Neural crest cell (in vitro differentiated cells): ENCODE results near the gene CSF1R. TPM values are rescaled to one million over a fixed set of nuclear protein-coding genes. Genes with fewer than 3 reads are reported as not detected.

Experiments
- DNase-seq: peaks from one replicate; pipeline ENCODE4 v3.0.0; 2021; ENCODE audit warnings: low read depth, mixed read lengths, low spot score
- H3K27ac Mint-ChIP-seq: one replicate; pipeline ENCODE4 v1.8.0; 2021; ENCODE audit warnings: mild to moderate bottlenecking, mixed read lengths; ENCODE audit not compliant: unreplicated experiment
- H3K27me3 Mint-ChIP-seq: 2 replicates; pipeline ENCODE4 v1.8.0; 2021; ENCODE audit warnings: low read depth, mild to moderate bottlenecking, mixed read lengths
- H3K36me3 Mint-ChIP-seq: 2 replicates; pipeline ENCODE4 v1.8.0; 2021; ENCODE audit warnings: low read depth, mild to moderate bottlenecking, mixed read lengths
- H3K4me1 Mint-ChIP-seq: 2 replicates; pipeline ENCODE4 v1.8.0; 2021; ENCODE audit warnings: mixed read lengths
- H3K4me3 Mint-ChIP-seq: one replicate; pipeline ENCODE4 v1.8.0; 2021; ENCODE audit warnings: mild to moderate bottlenecking, mixed read lengths
- H3K9me3 Mint-ChIP-seq: 2 replicates; pipeline ENCODE4 v1.8.0; 2021; ENCODE audit warnings: mixed read lengths
- total RNA-seq: library from RNA; stranded (reverse); gene quantifications from 2 replicates; pipeline ENCODE4 v1.2.1, GENCODE V29; 2021
- TF ChIP-seq, protein P1 (sequence below): fragments of 200-600 bp; sonication (generic); conservative IDR thresholded peaks from 2 replicates; pipeline ENCODE4 v1.5.0; 2021; ENCODE audit warnings: antibody characterized with exemption, mild to moderate bottlenecking

The CSF1R gene
- total RNA-seq, 1 donor from 2014 or later = not detected

DNA sequence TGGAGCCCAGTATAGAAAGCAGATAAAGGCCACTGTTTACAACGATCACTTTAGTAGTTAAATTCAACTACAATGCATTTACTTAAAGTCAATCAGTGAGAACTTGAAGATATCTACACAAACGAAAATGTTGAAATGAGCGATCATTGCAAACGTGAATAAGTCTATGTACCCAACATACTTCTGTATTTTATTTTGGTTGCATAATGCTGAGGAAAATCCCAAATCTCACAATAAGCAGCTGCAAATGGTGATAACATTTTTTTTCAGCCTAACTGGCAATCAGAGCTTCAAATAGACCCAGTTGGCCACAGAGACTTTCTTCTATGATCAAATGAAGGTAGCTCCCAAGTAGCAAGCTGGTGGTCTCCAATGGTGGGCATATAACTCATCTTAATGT, 37.2 kb upstream of the CSF1R start:
- Mint-ChIP-seq H3K27me3 (no peaks in the 10 kb centered on the region), H3K4me3 (no peak overlapping the region), H3K4me1 (no peaks in the 10 kb centered on the region), H3K27ac (no peak overlapping the region), H3K9me3 (no peaks in the 10 kb centered on the region), H3K36me3 (no peaks in the 10 kb centered on the region)
- TF ChIP-seq, protein P1, sequence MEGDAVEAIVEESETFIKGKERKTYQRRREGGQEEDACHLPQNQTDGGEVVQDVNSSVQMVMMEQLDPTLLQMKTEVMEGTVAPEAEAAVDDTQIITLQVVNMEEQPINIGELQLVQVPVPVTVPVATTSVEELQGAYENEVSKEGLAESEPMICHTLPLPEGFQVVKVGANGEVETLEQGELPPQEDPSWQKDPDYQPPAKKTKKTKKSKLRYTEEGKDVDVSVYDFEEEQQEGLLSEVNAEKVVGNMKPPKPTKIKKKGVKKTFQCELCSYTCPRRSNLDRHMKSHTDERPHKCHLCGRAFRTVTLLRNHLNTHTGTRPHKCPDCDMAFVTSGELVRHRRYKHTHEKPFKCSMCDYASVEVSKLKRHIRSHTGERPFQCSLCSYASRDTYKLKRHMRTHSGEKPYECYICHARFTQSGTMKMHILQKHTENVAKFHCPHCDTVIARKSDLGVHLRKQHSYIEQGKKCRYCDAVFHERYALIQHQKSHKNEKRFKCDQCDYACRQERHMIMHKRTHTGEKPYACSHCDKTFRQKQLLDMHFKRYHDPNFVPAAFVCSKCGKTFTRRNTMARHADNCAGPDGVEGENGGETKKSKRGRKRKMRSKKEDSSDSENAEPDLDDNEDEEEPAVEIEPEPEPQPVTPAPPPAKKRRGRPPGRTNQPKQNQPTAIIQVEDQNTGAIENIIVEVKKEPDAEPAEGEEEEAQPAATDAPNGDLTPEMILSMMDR = no peak
- DNase-seq = no peak

DNA sequence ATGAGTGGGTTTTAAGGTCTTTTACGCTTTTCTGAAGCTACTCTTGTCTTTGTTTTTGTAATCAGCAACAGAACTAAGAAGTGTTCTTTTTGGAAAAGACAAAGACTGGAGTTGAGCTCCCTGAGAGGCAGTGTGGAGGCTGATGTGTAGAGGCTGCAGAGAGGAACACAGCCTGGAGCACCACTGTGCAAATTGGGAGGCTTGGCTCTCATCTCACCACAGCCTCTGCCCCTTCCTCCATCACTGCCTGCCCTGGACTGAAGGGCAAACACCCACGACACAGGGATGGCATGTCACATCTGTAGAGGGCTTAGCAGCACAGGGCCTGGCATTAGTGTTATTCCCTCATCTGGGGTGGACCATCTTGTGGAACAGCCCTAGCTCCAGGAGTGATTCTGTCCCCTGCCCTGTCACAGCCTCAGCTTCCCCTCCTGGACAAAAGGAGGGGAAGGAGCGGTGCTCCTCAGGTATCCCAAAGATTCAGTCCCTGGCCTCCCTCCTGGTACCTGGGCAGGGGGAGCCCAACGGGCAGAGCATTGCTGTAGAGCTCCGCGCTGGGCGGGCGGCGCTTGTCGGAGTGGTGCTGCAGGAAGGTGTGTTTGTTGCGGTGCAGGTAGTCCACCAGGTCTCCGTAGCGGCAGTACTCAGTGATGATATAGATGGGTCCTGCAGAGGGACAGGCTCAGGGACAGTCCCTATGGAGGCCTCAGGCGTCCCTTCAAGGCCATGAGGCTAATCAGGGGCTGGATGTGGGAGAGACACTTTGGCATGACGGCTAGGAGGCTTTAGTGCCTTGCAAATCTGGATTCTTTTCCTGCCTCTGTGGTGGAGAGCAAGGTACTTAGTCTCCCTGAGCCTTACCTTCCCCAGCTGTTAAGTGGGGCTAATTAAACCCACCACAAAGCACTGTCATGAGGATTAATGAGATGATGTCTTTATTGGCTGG, 36.5 kb upstream of the CSF1R start:
- H3K27ac Mint-ChIP-seq = no peak overlapping the region
- H3K9me3 Mint-ChIP-seq = no peaks in the 10 kb centered on the region
- H3K27me3 Mint-ChIP-seq = no peaks in the 10 kb centered on the region
- no peaks in the 10 kb centered on the region for H3K36me3 Mint-ChIP-seq
- no peaks in the 10 kb centered on the region for H3K4me1 Mint-ChIP-seq
- no peak for DNase-seq
- TF ChIP-seq, protein P1 = no peak
- H3K4me3 Mint-ChIP-seq = no peak overlapping the region

DNA sequence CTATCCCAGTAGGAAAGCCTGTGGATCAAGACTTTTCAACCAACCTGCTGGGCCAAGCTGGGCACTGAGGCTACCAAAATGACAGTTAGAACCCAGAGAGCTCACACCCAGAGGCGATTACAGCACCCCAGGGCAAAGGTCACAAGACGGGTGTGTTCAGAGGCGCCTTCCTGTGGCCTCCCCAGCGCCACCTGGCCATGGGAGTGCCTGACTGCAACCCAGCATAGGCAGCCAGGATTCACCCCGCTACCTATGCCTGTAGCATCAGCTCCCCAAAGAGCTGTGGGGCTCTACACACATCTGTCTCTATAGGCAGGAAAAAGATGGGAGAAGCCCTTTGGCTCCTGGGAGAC, 35.8 kb upstream of the CSF1R start:
- no peak for DNase-seq
- Mint-ChIP-seq H3K36me3 (no peaks in the 10 kb centered on the region), H3K4me1 (no peaks in the 10 kb centered on the region), H3K27me3 (no peaks in the 10 kb centered on the region), H3K4me3 (no peak overlapping the region), H3K27ac (no peak overlapping the region), H3K9me3 (no peaks in the 10 kb centered on the region)
- TF ChIP-seq, protein P1 = no peak

- Mint-ChIP-seq H3K4me3 (no peak overlapping the region), H3K27ac (no peak overlapping the region), H3K4me1 (no peaks in the 10 kb centered on the region), H3K27me3 (no peaks in the 10 kb centered on the region), H3K9me3 (no peaks in the 10 kb centered on the region), H3K36me3 (no peaks in the 10 kb centered on the region)
- TF ChIP-seq, protein P1 = no peak
- DNase-seq = no peak
Observed at GRCh38 chr5:150121448-150122157, 35.2 kb upstream of the CSF1R start.

DNA sequence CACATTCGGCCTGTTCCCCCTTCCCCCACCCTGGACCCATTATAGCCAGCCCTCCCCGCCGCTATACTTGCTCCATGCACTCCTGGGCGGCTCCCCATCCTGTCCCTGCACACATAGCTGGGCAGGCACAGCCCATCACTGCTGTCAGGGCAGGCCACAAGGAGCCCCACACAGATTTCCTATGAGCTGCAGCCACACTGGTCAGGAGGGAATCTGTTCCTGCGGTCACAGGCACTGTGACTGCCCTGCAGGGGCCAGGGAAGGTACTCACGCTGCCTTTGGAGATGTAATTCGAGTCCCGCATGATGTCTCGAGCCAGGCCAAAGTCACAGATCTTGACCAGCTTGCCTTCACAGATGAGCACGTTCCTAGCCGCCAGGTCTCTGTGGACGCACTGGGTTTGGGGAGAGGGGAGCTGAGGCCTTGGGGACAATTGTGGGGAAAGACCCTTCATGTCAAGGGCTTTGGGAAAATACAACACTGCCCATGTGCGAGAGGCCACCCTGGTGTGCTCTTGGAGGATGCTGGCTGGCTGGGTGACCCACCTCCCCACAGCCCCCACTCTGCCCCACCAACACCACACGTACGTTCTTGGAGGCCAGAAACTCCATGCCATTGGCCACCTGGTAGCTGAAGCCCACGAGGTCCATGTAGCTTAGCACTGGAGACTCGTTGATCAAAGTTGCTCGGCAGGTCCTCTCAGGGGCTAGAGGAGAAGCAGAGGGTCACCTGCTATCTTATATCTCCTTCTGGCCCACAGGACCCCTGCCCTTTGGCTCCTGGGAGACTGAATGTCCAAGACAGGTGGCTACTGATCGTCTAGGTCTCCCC, 34.5 kb upstream of the CSF1R start:
- Mint-ChIP-seq H3K36me3 (no peaks in the 10 kb centered on the region), H3K9me3 (no peaks in the 10 kb centered on the region), H3K27ac (no peak overlapping the region), H3K4me3 (no peak overlapping the region), H3K27me3 (no peaks in the 10 kb centered on the region), H3K4me1 (no peaks in the 10 kb centered on the region)
- no peak for DNase-seq
- TF ChIP-seq, protein P1 = no peak
